HuH-7 (cell line): Measurements from ENCODE around the gene IGSF5.

Experiments used
- DNase-seq: peaks from one replicate; pipeline ENCODE4 v3.0.0; 2011; ENCODE audit warnings: low spot score

The IGSF5 gene

GRCh38 chr21:39825250-39825649 lies 80.3 kb downstream of the IGSF5 start:
- no peak for DNase-seq

- DNase-seq: no peak
Observed at GRCh38 chr21:39834543-39834942, 89.6 kb downstream of the IGSF5 start.

- no peak for DNase-seq
Observed at GRCh38 chr21:39837861-39838359, 92.9 kb downstream of the IGSF5 start.

GRCh38 chr21:39840373-39841097 lies 95.6 kb downstream of the IGSF5 start:
- no peak for DNase-seq

- no peak for DNase-seq
Observed at GRCh38 chr21:39842741-39843459, 97.9 kb downstream of the IGSF5 start.

GRCh38 chr21:39843483-39843882 lies 98.5 kb downstream of the IGSF5 start:
- no peak for DNase-seq

- DNase-seq: no peak
Observed at GRCh38 chr21:39843916-39844315, 98.9 kb downstream of the IGSF5 start.

GRCh38 chr21:39845571-39846130 lies 100.7 kb downstream of the IGSF5 start:
- no peak for DNase-seq

- no peak for DNase-seq
Observed at GRCh38 chr21:39847877-39848276, 102.9 kb downstream of the IGSF5 start.

- no peak for DNase-seq
Observed at GRCh38 chr21:39849014-39849655, 104.2 kb downstream of the IGSF5 start.

- no peak for DNase-seq
Observed at GRCh38 chr21:39850333-39850732, 105.3 kb downstream of the IGSF5 start.

- no peak for DNase-seq
Observed at GRCh38 chr21:39851002-39851618, 106.1 kb downstream of the IGSF5 start.
